Measurements from ENCODE around the gene TSEN54. TPM values are rescaled to one million over a fixed set of nuclear protein-coding genes. Genes with fewer than 3 reads are reported as not detected.
A peak's percentile ranks its signal among the peaks of the same experiment; 100 is the strongest.

TSEN54 gene
- total and polyA plus RNA-seq, 4 donors = 9.1 to 15.1 (median 12.3) TPM

DNA sequence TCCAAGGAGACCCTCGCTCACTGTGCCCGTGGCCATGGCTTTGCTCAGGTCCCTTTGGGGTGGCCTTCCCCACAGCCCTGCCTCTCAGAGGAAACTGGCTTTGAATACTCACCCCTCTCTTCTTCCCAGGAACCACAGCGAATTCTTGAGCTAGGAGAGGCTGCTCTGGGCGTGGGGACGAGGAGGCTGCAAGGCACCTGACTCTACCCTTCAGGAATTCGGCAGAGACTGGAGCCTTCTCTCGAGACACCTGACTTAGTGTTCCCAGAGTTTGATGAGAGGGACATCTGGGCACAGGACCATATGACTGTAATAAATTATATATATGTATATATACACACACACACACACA lies 15.4 kb downstream of the TSEN54 start:
- no peak for DNase-seq (ENCODE audit: low spot score)
- no peak overlapping the region for H3K4me3 ChIP-seq (ENCODE audit: low read depth in 1 of 3, low read length in 3 of 3)
- peaks cover under 1 to 9% (median 3%) of the 10 kb centered on the region in 4 donors for H3K4me1 ChIP-seq (ENCODE audit: control insufficient read depth in 4 of 4, insufficient read depth in 4 of 4, low read length in 3 of 4)
- H3K36me3 ChIP-seq (ENCODE audit: control insufficient read depth in 4 of 4, insufficient read depth in 3 of 4, low read depth in 1 of 4, low read length in 3 of 4) = peaks cover 0 to 10% (median 3%) of the 10 kb centered on the region in 4 donors
- WGBS = 90% methylated on average over 7 of the region's 7 CpGs
- TF ChIP-seq GABPA (IDR thresholded peaks at IDR 0.05 in 1 of 2, conservative IDR thresholded peaks at IDR 0.05 in 1 of 2) (no peak), ATF3 (IDR thresholded peaks at IDR 0.05) (no peak), NR2F2 (IDR thresholded peaks at IDR 0.05) (no peak), FOXA1 (IDR thresholded peaks at IDR 0.05) (no peak)
- TF ChIP-seq, protein P1, sequence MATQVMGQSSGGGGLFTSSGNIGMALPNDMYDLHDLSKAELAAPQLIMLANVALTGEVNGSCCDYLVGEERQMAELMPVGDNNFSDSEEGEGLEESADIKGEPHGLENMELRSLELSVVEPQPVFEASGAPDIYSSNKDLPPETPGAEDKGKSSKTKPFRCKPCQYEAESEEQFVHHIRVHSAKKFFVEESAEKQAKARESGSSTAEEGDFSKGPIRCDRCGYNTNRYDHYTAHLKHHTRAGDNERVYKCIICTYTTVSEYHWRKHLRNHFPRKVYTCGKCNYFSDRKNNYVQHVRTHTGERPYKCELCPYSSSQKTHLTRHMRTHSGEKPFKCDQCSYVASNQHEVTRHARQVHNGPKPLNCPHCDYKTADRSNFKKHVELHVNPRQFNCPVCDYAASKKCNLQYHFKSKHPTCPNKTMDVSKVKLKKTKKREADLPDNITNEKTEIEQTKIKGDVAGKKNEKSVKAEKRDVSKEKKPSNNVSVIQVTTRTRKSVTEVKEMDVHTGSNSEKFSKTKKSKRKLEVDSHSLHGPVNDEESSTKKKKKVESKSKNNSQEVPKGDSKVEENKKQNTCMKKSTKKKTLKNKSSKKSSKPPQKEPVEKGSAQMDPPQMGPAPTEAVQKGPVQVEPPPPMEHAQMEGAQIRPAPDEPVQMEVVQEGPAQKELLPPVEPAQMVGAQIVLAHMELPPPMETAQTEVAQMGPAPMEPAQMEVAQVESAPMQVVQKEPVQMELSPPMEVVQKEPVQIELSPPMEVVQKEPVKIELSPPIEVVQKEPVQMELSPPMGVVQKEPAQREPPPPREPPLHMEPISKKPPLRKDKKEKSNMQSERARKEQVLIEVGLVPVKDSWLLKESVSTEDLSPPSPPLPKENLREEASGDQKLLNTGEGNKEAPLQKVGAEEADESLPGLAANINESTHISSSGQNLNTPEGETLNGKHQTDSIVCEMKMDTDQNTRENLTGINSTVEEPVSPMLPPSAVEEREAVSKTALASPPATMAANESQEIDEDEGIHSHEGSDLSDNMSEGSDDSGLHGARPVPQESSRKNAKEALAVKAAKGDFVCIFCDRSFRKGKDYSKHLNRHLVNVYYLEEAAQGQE (IDR thresholded peaks at IDR 0.05) = no peak
- TF ChIP-seq, protein P2, sequence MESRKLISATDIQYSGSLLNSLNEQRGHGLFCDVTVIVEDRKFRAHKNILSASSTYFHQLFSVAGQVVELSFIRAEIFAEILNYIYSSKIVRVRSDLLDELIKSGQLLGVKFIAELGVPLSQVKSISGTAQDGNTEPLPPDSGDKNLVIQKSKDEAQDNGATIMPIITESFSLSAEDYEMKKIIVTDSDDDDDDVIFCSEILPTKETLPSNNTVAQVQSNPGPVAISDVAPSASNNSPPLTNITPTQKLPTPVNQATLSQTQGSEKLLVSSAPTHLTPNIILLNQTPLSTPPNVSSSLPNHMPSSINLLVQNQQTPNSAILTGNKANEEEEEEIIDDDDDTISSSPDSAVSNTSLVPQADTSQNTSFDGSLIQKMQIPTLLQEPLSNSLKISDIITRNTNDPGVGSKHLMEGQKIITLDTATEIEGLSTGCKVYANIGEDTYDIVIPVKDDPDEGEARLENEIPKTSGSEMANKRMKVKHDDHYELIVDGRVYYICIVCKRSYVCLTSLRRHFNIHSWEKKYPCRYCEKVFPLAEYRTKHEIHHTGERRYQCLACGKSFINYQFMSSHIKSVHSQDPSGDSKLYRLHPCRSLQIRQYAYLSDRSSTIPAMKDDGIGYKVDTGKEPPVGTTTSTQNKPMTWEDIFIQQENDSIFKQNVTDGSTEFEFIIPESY (IDR thresholded peaks at IDR 0.05) = no peak
- H3K27me3 ChIP-seq (ENCODE audit: control insufficient read depth in 4 of 4, insufficient read depth in 4 of 4, low read length in 3 of 4) = no peaks in the 10 kb centered on the region
- H3K9ac ChIP-seq (ENCODE audit: low read depth in 1 of 2, low read length in 2 of 2) = no peak overlapping the region
- no peaks in the 10 kb centered on the region for H3K9me3 ChIP-seq (ENCODE audit: control insufficient read depth in 4 of 4, low read length in 3 of 4)
- no peak overlapping the region for H3K27ac ChIP-seq (ENCODE audit: low read depth in 1 of 2, low read length in 2 of 2)

DNA sequence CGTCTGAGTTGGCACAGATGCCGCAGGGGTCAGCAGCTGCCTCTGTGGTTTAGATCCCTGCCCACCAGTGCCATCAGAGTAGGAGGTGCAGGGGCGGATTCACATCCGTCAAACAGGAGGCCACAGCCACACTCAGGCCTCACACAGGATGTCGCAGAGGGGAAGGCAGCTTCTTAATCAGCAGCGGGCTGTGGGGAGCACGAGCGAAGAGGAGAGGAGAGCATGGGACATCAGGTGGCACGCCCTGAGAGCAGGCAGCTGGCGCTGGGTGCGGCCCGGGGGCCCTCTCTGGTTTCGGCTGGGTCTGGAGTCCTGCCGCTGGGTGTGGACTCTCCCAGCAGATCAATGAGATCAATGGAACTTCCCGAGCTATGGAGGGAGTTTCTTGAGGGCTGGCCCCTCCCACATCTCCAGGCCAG lies 18.8 kb downstream of the TSEN54 start:
- H3K36me3 ChIP-seq (ENCODE audit: control insufficient read depth in 4 of 4, insufficient read depth in 3 of 4, low read depth in 1 of 4, low read length in 3 of 4) = peaks cover 0 to 10% (median 3%) of the 10 kb centered on the region in 4 donors
- TF ChIP-seq CTCF (IDR thresholded peaks at IDR 0.05; ENCODE audit: low read depth, low read length, missing input control) (no peak), GABPA (IDR thresholded peaks at IDR 0.05 in 1 of 2, conservative IDR thresholded peaks at IDR 0.05 in 1 of 2) (no peak), RAD21 (IDR thresholded peaks at IDR 0.05) (no peak), MAX (IDR thresholded peaks at IDR 0.05) (no peak), YY1 (IDR thresholded peaks at IDR 0.05) (no peak)
- TF ChIP-seq, protein P2 (IDR thresholded peaks at IDR 0.05) = no peak
- no peaks in the 10 kb centered on the region for H3K27me3 ChIP-seq (ENCODE audit: control insufficient read depth in 4 of 4, insufficient read depth in 4 of 4, low read length in 3 of 4)
- no peak overlapping the region for H3K4me3 ChIP-seq (ENCODE audit: low read depth in 1 of 3, low read length in 3 of 3)
- H3K4me1 ChIP-seq (ENCODE audit: control insufficient read depth in 4 of 4, insufficient read depth in 4 of 4, low read length in 3 of 4) = peaks cover 3 to 20% (median 12%) of the 10 kb centered on the region in 4 donors
- no peaks in the 10 kb centered on the region for H3K9me3 ChIP-seq (ENCODE audit: control insufficient read depth in 4 of 4, low read length in 3 of 4)
- H3K9ac ChIP-seq (ENCODE audit: low read depth in 1 of 2, low read length in 2 of 2) = no peak overlapping the region
- 70% methylated on average over 15 of the region's 15 CpGs for WGBS
- no peak overlapping the region for H3K27ac ChIP-seq (ENCODE audit: low read depth in 1 of 2, low read length in 2 of 2)
- peak; percentile 62 for DNase-seq (ENCODE audit: low spot score)
